HEK293T (cell line): ENCODE data around the gene CSGALNACT2.

Experiments
- BHLHE40 ChIP-seq: fragments of 450-650 bp; IDR thresholded peaks from 2 replicates; pipeline ENCODE4 v1.6.1; 2016; ENCODE audit warnings: mild to moderate bottlenecking, moderate library complexity, borderline replicate concordance
- CTBP1 ChIP-seq: fragments of 450-650 bp; IDR thresholded peaks from 2 replicates; pipeline ENCODE4 v1.6.1; 2016; ENCODE audit warnings: borderline replicate concordance
- FOXA1 ChIP-seq: fragments of 450-650 bp; IDR thresholded peaks from 2 replicates; pipeline ENCODE4 v1.6.1; 2016; ENCODE audit warnings: mild to moderate bottlenecking
- FOXK2 ChIP-seq: fragments of 450-650 bp; IDR thresholded peaks from 2 replicates; pipeline ENCODE4 v1.6.1; 2016; ENCODE audit warnings: mild to moderate bottlenecking
- FOXM1 ChIP-seq: fragments of 450-650 bp; IDR thresholded peaks from 2 replicates; pipeline ENCODE4 v1.6.1; 2017; ENCODE audit warnings: mild to moderate bottlenecking, borderline replicate concordance
- NFRKB ChIP-seq: fragments of 450-650 bp; IDR thresholded peaks from 2 replicates; pipeline ENCODE4 v1.6.1; 2016; ENCODE audit warnings: mild to moderate bottlenecking, moderate library complexity
- TF ChIP-seq, protein P1 (sequence below): fragments of 450-650 bp; IDR thresholded peaks from 2 replicates; pipeline ENCODE4 v1.6.1; 2016

DNA sequence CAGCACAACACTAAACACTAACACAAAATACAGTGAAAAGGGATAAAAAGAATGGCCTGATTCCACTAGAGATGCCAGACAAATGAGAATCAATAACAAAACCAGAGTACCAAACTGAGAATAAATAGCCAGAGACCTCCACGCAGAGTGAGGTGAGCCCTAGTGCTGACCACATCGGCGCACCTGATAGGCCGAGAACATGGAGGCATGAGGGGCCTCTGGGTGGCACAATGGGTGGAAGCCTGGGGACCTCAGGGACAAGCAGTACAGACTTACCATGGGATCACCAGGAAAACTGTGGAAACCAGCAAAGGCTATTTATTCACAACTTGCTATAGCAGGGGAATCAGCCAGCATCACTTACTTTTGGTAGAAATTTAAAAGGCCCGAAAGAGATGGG, 1.8 kb upstream of the CSGALNACT2 start:
- no peak for TF ChIP-seq BHLHE40
- no peak for TF ChIP-seq FOXK2
- TF ChIP-seq FOXM1: no peak
- no peak for TF ChIP-seq NFRKB
- TF ChIP-seq FOXA1: no peak
- TF ChIP-seq, protein P1, sequence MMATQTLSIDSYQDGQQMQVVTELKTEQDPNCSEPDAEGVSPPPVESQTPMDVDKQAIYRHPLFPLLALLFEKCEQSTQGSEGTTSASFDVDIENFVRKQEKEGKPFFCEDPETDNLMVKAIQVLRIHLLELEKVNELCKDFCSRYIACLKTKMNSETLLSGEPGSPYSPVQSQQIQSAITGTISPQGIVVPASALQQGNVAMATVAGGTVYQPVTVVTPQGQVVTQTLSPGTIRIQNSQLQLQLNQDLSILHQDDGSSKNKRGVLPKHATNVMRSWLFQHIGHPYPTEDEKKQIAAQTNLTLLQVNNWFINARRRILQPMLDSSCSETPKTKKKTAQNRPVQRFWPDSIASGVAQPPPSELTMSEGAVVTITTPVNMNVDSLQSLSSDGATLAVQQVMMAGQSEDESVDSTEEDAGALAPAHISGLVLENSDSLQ: no peak
- TF ChIP-seq CTBP1: no peak
